Mesendoderm (in vitro differentiated cells): Measurements from ENCODE around the gene DHRS3.
A peak's percentile ranks its signal among the peaks of the same experiment; 100 is the strongest.

Experiments used
- DNase-seq: peaks from one replicate; pipeline ENCODE4 v3.0.0; 2013
- H2AK5ac ChIP-seq: 2 replicates; pipeline ENCODE4 v1.6.1; 2013; ENCODE audit warnings: low read length, inconsistent platforms
- H2BK120ac ChIP-seq: 2 replicates; pipeline ENCODE4 v1.6.1; 2013; ENCODE audit warnings: low read depth, mild to moderate bottlenecking, low read length, moderate library complexity, mixed read lengths
- H2BK15ac ChIP-seq: replicated peaks from 2 replicates; pipeline ENCODE4 v1.6.1; 2013; ENCODE audit warnings: low read depth, mild to moderate bottlenecking, moderate library complexity
- H2BK5ac ChIP-seq: 2 replicates; pipeline ENCODE4 v1.6.1; 2013; ENCODE audit warnings: low read length, inconsistent platforms
- H3K18ac ChIP-seq: 2 replicates; pipeline ENCODE4 v1.6.1; 2013; ENCODE audit warnings: mild to moderate bottlenecking, low read length, mixed read lengths
- H3K23ac ChIP-seq: one replicate; pipeline ENCODE4 v1.6.1; 2013; ENCODE audit warnings: low read length
- H3K27ac ChIP-seq: 2 replicates; pipeline ENCODE4 v1.5.1; 2013; ENCODE audit warnings: low read depth, mild to moderate bottlenecking, inconsistent platforms, low read length, moderate library complexity
- H3K27me3 ChIP-seq: 2 replicates; pipeline ENCODE4 v1.6.1; 2013; ENCODE audit warnings: low read length, control low read depth, mild to moderate bottlenecking, inconsistent platforms; ENCODE audit not compliant: insufficient read depth, poor library complexity
- H3K36me3 ChIP-seq: 2 replicates; pipeline ENCODE4 v1.6.1; 2013; ENCODE audit warnings: low read length, inconsistent platforms; ENCODE audit not compliant: control insufficient read depth, insufficient read depth
- H3K4ac ChIP-seq: one replicate; pipeline ENCODE4 v1.6.1; 2013; ENCODE audit warnings: low read depth, mild to moderate bottlenecking, low read length, moderate library complexity
- H3K4me1 ChIP-seq: 2 replicates; pipeline ENCODE4 v1.6.1; 2013; ENCODE audit warnings: low read depth, low read length, inconsistent platforms; ENCODE audit not compliant: control insufficient read depth
- H3K4me2 ChIP-seq: 2 replicates; pipeline ENCODE4 v1.6.1; 2013; ENCODE audit warnings: low read length
- H3K4me3 ChIP-seq: 2 replicates; pipeline ENCODE4 v1.5.1; 2013; ENCODE audit warnings: mild to moderate bottlenecking, low read length
- H3K56ac ChIP-seq: one replicate; pipeline ENCODE4 v1.6.1; 2013; ENCODE audit warnings: low read length
- H3K79me1 ChIP-seq: 2 replicates; pipeline ENCODE4 v1.6.1; 2013; ENCODE audit warnings: low read length, inconsistent platforms
- H3K79me2 ChIP-seq: 2 replicates; pipeline ENCODE4 v1.6.1; 2013; ENCODE audit warnings: mild to moderate bottlenecking, low read length; ENCODE audit not compliant: control insufficient read depth, insufficient read depth
- H3K9ac ChIP-seq: 2 replicates; pipeline ENCODE4 v1.6.1; 2013; ENCODE audit warnings: low read length, inconsistent platforms
- H4K5ac ChIP-seq: one replicate; pipeline ENCODE4 v1.6.1; 2013; ENCODE audit warnings: low read length
- H4K8ac ChIP-seq: one replicate; pipeline ENCODE4 v1.6.1; 2013; ENCODE audit warnings: low read depth, mild to moderate bottlenecking, control low read depth, low read length, moderate library complexity
- WGBS: extraction: QIAGEN DNeasy Blood & Tissue Kit; methylation state at CpG from one replicate; pipeline ENCODE4 v1.1.7; 2013; ENCODE audit warnings: low lambda C conversion rate, missing lambda C conversion rate; ENCODE audit not compliant: insufficient coverage; ENCODE audit errors: extremely low coverage; 5-methylcytosine and 5-hydroxymethylcytosine counted together

The DHRS3 gene

GRCh38 chr1:12608311-12608957 lies 9.6 kb downstream of the DHRS3 start:
- DNase-seq = no peak
- H3K27ac ChIP-seq = no peak overlapping the region
- H3K4me1 ChIP-seq = no peaks in the 10 kb centered on the region
- H4K5ac ChIP-seq = no peak overlapping the region
- no peak overlapping the region for H4K8ac ChIP-seq
- no peak overlapping the region for H2BK5ac ChIP-seq
- no peak overlapping the region for H3K4me2 ChIP-seq
- H3K4me3 ChIP-seq = no peak overlapping the region
- H2BK15ac ChIP-seq = no peak overlapping the region
- no peaks in the 10 kb centered on the region for H3K79me2 ChIP-seq
- H3K27me3 ChIP-seq = no peaks in the 10 kb centered on the region
- H2AK5ac ChIP-seq = no peak overlapping the region
- no peak overlapping the region for H3K9ac ChIP-seq
- H3K18ac ChIP-seq = no peak overlapping the region
- H3K4ac ChIP-seq = no peak overlapping the region
- WGBS = no CpG with 5 or more reads among the region's 5 CpGs
- no peak overlapping the region for H3K23ac ChIP-seq
- no peaks in the 10 kb centered on the region for H3K36me3 ChIP-seq
- no peak overlapping the region for H2BK120ac ChIP-seq
- H3K56ac ChIP-seq = no peak overlapping the region
- no peaks in the 10 kb centered on the region for H3K79me1 ChIP-seq

DNA sequence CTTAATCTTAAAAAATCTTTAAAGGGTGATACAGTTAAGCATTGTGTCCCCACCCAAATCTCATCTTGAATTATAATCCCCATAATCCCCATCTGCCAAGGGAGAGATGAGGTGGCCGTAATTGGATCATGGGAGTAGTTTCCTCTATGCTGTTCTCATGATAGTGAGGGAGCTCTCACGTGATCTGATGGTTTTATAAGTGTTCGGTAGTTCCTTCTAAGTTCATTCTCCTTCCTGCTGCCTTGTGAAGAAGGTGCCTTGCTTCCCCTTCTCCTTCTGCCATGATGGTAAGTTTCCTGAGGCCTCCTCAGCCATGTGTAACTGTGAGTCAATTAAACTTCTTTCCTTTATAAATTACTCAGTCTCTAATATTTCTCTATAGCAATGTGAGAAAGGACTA lies 10.7 kb downstream of the DHRS3 start:
- H3K36me3 ChIP-seq = no peaks in the 10 kb centered on the region
- H2BK120ac ChIP-seq = no peak overlapping the region
- DNase-seq = no peak
- H2AK5ac ChIP-seq = no peak overlapping the region
- H3K4me1 ChIP-seq = no peaks in the 10 kb centered on the region
- no peak overlapping the region for H3K56ac ChIP-seq
- no peak overlapping the region for H3K27ac ChIP-seq
- H3K4ac ChIP-seq = no peak overlapping the region
- H2BK15ac ChIP-seq = no peak overlapping the region
- H4K8ac ChIP-seq = no peak overlapping the region
- H3K9ac ChIP-seq = no peak overlapping the region
- H2BK5ac ChIP-seq = no peak overlapping the region
- no peak overlapping the region for H3K4me2 ChIP-seq
- H3K79me2 ChIP-seq = no peaks in the 10 kb centered on the region
- H4K5ac ChIP-seq = no peak overlapping the region
- no peak overlapping the region for H3K4me3 ChIP-seq
- no CpG with 5 or more reads among the region's 3 CpGs for WGBS
- no peaks in the 10 kb centered on the region for H3K79me1 ChIP-seq
- H3K27me3 ChIP-seq = no peaks in the 10 kb centered on the region
- no peak overlapping the region for H3K23ac ChIP-seq
- H3K18ac ChIP-seq = no peak overlapping the region

DNA sequence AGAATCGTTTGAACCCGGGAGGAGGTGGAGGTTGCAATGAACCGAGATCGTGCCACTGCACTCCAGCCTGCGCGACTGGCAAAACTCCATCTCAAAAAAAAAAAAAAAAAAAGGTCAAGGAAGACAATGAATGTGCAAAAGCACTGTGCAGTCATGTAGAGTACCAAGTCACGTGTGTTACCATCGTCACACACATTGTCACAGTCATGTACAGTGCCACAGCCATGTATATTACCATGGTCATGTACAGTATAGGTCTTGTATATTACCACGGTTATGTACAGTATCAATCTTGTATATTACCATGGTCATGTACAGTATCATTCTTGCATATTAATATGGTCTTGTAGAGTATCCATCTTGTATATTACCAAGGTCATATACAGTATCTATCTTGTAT lies 13.0 kb downstream of the DHRS3 start:
- Histone ChIP-seq H3K4me3 (no peak overlapping the region), H2AK5ac (no peak overlapping the region), H3K18ac (no peak overlapping the region), H3K36me3 (no peaks in the 10 kb centered on the region), H3K23ac (no peak overlapping the region), H3K79me2 (no peaks in the 10 kb centered on the region), H2BK120ac (no peak overlapping the region), H4K8ac (no peak overlapping the region), H3K79me1 (no peaks in the 10 kb centered on the region), H3K27me3 (no peaks in the 10 kb centered on the region), H3K9ac (no peak overlapping the region), H3K27ac (no peak overlapping the region), H3K4me1 (no peaks in the 10 kb centered on the region), H3K4ac (no peak overlapping the region), H4K5ac (no peak overlapping the region), H2BK15ac (no peak overlapping the region), H3K56ac (no peak overlapping the region), H3K4me2 (no peak overlapping the region), H2BK5ac (no peak overlapping the region)
- no peak for DNase-seq
- WGBS = no CpG with 5 or more reads among the region's 9 CpGs

DNA sequence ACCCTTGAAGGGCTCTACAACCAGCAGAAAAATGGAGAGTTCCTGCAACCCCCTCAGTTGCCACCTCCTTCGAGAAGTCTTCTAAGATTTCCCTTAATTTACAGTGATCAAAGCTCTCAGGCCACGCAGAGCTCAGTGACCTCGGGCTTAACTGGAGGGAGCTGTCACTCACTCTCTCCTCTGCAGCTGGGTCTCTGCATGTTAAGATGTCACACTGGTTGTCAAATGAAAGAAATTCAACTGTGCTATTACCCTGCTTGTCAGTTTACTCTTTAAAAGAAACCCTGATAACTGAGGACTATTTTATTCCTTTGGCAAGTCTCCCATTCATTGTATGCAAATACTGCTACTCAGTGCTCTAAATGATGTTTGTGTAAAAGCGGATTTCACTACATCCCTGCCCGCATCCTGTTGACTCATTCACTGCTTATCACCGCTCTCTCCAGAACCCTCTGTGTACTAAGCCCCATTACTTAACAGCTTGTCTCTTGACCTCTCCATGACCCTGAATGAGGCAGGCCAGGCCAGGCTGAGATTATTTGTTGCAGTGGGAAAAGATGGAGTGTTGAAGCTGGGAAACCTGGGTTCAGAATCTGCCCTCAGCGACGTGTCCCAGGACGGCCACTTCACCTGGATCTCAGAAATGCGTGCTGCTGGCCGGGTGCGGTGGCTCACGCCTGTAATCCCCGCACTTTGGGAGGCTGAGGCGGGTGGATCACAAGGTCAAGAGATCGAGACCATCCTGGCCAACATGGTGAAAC lies 13.7 kb downstream of the DHRS3 start:
- WGBS = no CpG with 5 or more reads among the region's 16 CpGs
- Histone ChIP-seq H3K56ac (no peak overlapping the region), H2BK15ac (no peak overlapping the region), H4K8ac (no peak overlapping the region), H3K23ac (no peak overlapping the region), H3K79me1 (no peaks in the 10 kb centered on the region), H3K27me3 (no peaks in the 10 kb centered on the region), H3K4me3 (no peak overlapping the region), H2BK120ac (no peak overlapping the region), H2BK5ac (no peak overlapping the region), H3K27ac (no peak overlapping the region), H3K4ac (no peak overlapping the region), H3K79me2 (no peaks in the 10 kb centered on the region), H3K4me1 (no peaks in the 10 kb centered on the region), H3K18ac (no peak overlapping the region), H4K5ac (no peak overlapping the region), H3K36me3 (no peaks in the 10 kb centered on the region), H3K9ac (no peak overlapping the region), H2AK5ac (no peak overlapping the region), H3K4me2 (no peak overlapping the region)
- peak; percentile 98 for DNase-seq

DNA sequence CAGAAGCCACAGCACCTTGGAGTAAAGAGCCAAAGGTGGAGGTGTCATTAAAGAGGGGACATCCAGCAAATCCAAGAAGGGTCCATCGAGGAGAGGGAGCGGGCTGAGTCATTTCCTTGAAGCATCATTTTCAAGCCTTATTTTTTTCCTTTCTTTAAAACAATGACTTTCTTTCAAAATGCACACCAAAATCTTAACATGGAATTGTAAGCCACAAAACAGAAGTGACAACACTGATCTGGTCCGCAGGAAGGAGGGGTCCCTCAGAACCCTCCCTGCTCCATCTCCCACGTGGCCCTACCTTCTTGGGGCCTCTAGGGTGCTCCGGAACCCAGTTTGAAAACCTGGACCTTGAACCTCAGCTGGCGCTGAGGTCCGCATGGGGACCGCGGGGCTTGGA lies 14.8 kb downstream of the DHRS3 start:
- H3K27me3 ChIP-seq = no peaks in the 10 kb centered on the region
- no peak overlapping the region for H4K5ac ChIP-seq
- no peak overlapping the region for H2BK5ac ChIP-seq
- no peak overlapping the region for H3K4ac ChIP-seq
- no peak overlapping the region for H3K4me3 ChIP-seq
- no peak overlapping the region for H3K9ac ChIP-seq
- no peak overlapping the region for H3K23ac ChIP-seq
- no peak overlapping the region for H2AK5ac ChIP-seq
- H3K18ac ChIP-seq = no peak overlapping the region
- no peak overlapping the region for H2BK120ac ChIP-seq
- no peaks in the 10 kb centered on the region for H3K4me1 ChIP-seq
- H3K56ac ChIP-seq = no peak overlapping the region
- no peaks in the 10 kb centered on the region for H3K79me2 ChIP-seq
- H3K27ac ChIP-seq = no peak overlapping the region
- H3K36me3 ChIP-seq = no peaks in the 10 kb centered on the region
- no peak overlapping the region for H3K4me2 ChIP-seq
- no peak overlapping the region for H2BK15ac ChIP-seq
- no peaks in the 10 kb centered on the region for H3K79me1 ChIP-seq
- no CpG with 5 or more reads among the region's 9 CpGs for WGBS
- DNase-seq = no peak
- no peak overlapping the region for H4K8ac ChIP-seq

DNA sequence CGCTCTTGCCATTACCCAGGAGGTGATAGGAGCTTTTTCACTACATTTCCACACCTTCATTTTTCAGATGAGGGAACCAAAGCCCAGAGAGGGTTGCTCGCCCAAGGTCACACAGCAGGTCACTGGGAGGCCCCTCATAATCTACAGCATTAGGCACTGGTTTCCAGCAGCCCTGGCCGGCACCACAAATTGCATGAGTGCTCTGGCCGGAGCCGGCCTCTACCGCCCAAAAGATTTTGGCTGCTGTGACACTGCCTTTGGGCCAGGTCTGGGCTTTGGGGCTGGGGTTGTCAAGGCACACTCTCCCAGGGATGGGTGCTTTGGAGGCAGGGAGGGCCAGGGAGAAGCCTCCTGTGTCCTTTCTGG lies 15.4 kb downstream of the DHRS3 start:
- Histone ChIP-seq H2BK5ac (no peak overlapping the region), H3K27ac (no peak overlapping the region), H3K18ac (no peak overlapping the region), H3K56ac (no peak overlapping the region), H4K8ac (no peak overlapping the region), H2AK5ac (no peak overlapping the region), H3K79me1 (no peaks in the 10 kb centered on the region), H3K4me2 (no peak overlapping the region), H4K5ac (no peak overlapping the region), H3K23ac (no peak overlapping the region), H3K36me3 (no peaks in the 10 kb centered on the region), H2BK120ac (no peak overlapping the region), H3K79me2 (no peaks in the 10 kb centered on the region), H2BK15ac (no peak overlapping the region), H3K4ac (no peak overlapping the region), H3K27me3 (no peaks in the 10 kb centered on the region), H3K4me1 (no peaks in the 10 kb centered on the region), H3K4me3 (no peak overlapping the region), H3K9ac (no peak overlapping the region)
- WGBS = no CpG with 5 or more reads among the region's 6 CpGs
- DNase-seq = no peak
